MCF 10A (cell line): Measurements from ENCODE around the gene DEPP1. TPM values are rescaled to one million over a fixed set of nuclear protein-coding genes. Genes with fewer than 3 reads are reported as not detected.

Source experiments
- BruUV-seq: library from RNA; stranded (reverse); fragments of 400-500 nt; replicated peaks from 2 replicates; lab custom pipeline; 2021; lab: Mats Ljungman, UMichigan
- CTCF ChIA-PET: fragments of 300-600 bp; sonication (Branson Sonifier 250); formaldehyde crosslinking; extraction: SDS; loops from one replicate; lab custom pipeline; 2021; ENCODE audit warnings: antibody characterized with exemption, inconsistent platforms; lab: Yijun Ruan, JAX
- POLR2A ChIA-PET: fragments of 300-600, 350-650 bp; sonication (Branson Sonifier 250); formaldehyde crosslinking; extraction: SDS; loops from one replicate; lab custom pipeline; 2020; ENCODE audit warnings: antibody characterized with exemption, inconsistent platforms; lab: Yijun Ruan, JAX
- DNase-seq: peaks from one replicate; pipeline ENCODE4 v3.0.0-alpha.2; 2018; ENCODE audit not compliant: unreplicated experiment
- H3K27ac Mint-ChIP-seq: one replicate; pipeline ENCODE4 v1.8.0; 2022; ENCODE audit warnings: mild to moderate bottlenecking, low read depth, mixed read lengths; ENCODE audit not compliant: unreplicated experiment
- H3K27me3 Mint-ChIP-seq: one replicate; pipeline ENCODE4 v1.8.0; 2022; ENCODE audit warnings: mixed read lengths; ENCODE audit not compliant: insufficient read depth, unreplicated experiment
- H3K36me3 Mint-ChIP-seq: one replicate; pipeline ENCODE4 v1.8.0; 2022; ENCODE audit warnings: mild to moderate bottlenecking, moderate library complexity, mixed read lengths; ENCODE audit not compliant: insufficient read depth, unreplicated experiment
- H3K4me1 Mint-ChIP-seq: one replicate; pipeline ENCODE4 v1.8.0; 2022; ENCODE audit warnings: mixed read lengths; ENCODE audit not compliant: insufficient read depth, unreplicated experiment
- H3K4me3 Mint-ChIP-seq: one replicate; pipeline ENCODE4 v1.8.0; 2022; ENCODE audit warnings: mild to moderate bottlenecking, moderate library complexity, mixed read lengths; ENCODE audit not compliant: unreplicated experiment
- H3K9me3 Mint-ChIP-seq: one replicate; pipeline ENCODE4 v1.8.0; 2022; ENCODE audit warnings: mixed read lengths; ENCODE audit not compliant: unreplicated experiment
- CTCF ChIP-seq: fragments of 200-600 bp; IDR thresholded peaks from one replicate; pipeline ENCODE4 v1.8.0; 2022; ENCODE audit warnings: antibody characterized with exemption, mild to moderate bottlenecking; ENCODE audit not compliant: unreplicated experiment
- intact Hi-C: fragments of 100-400 bp; cut with micrococcal nuclease; formaldehyde crosslinking; loops from 2 replicates; pipeline ENCODE4 v1.14.1; 2022
- total RNA-seq: library from RNA; stranded (reverse); gene quantifications from 2 replicates; pipeline ENCODE4 v1.2.3, GENCODE V29; 2022

Gene DEPP1
- total RNA-seq, 1 experiment from 2014 or later = 0.84 TPM

- Mint-ChIP-seq H3K36me3 (peaks cover 23% of the 10 kb centered on the region), H3K27ac (no peak overlapping the region), H3K9me3 (no peaks in the 10 kb centered on the region), H3K4me3 (peak overlapping the region; percentile 67), H3K4me1 (peaks cover 43% of the 10 kb centered on the region), H3K27me3 (no peaks in the 10 kb centered on the region)
- DNase-seq = no peak
- BruUV-seq = no TSS peak
- CTCF ChIA-PET = interaction anchor here (0.6 to 4.2 kb wide), 2 partner anchors 45 to 429 kb away, joined by 3 to 22 read pairs; no protein-coding TSS in a partner anchor
- POLR2A ChIA-PET = interaction anchor here (1.7 to 1.9 kb wide), 2 partner anchors 10 to 19 kb away, joined by 6 to 9 read pairs; partner anchors contain the start of gene RASSF4
- intact Hi-C loops = no loop called here
- no peak for TF ChIP-seq CTCF
These were observed 1.1 kb downstream of the DEPP1 start for GRCh38 chr10:44977287-44978212.

GRCh38 chr10:44976352-44977198, 2.0 kb downstream of the DEPP1 start:
- Mint-ChIP-seq H3K9me3 (no peaks in the 10 kb centered on the region), H3K36me3 (peaks cover 24% of the 10 kb centered on the region), H3K27me3 (no peaks in the 10 kb centered on the region), H3K4me1 (peaks cover 38% of the 10 kb centered on the region), H3K4me3 (peak overlapping the region; percentile 47), H3K27ac (no peak overlapping the region)
- ChIA-PET POLR2A (no interaction called here), CTCF (interaction anchor here (0.5 to 4.2 kb wide), 9 partner anchors 9 to 1744 kb away, joined by 3 to 22 read pairs (median 6); no protein-coding TSS in a partner anchor)
- intact Hi-C loops = no loop called here
- no peak for DNase-seq
- TF ChIP-seq CTCF = no peak
- BruUV-seq = no TSS peak

- Mint-ChIP-seq H3K4me1 (peaks cover 29% of the 10 kb centered on the region), H3K27ac (no peak overlapping the region), H3K9me3 (no peaks in the 10 kb centered on the region), H3K27me3 (no peaks in the 10 kb centered on the region), H3K36me3 (peaks cover 24% of the 10 kb centered on the region), H3K4me3 (peak overlapping the region; percentile 58)
- intact Hi-C loops = loop anchor here (1.0 kb wide), 1 partner anchor 43 kb away; no protein-coding TSS in a partner anchor
- CTCF ChIA-PET = interaction anchor here (0.5 to 1.7 kb wide), 12 partner anchors 9 to 1743 kb away, joined by 3 to 11 read pairs (median 4); no protein-coding TSS in a partner anchor
- TF ChIP-seq CTCF = no peak
- POLR2A ChIA-PET = interaction anchor here (0.6 kb wide), 1 partner anchor 14 kb away, joined by 3 read pairs; no protein-coding TSS in a partner anchor
- no TSS peak for BruUV-seq
- peak; percentile 59 for DNase-seq
These were observed 2.9 kb downstream of the DEPP1 start for GRCh38 chr10:44975431-44976331.
